IPS-18c (cell line): Measurements from ENCODE around the gene NIPBL.
"Not testable (repeated sequence)": the region's sequence is repeated elsewhere in the genome, so short reads cannot be mapped to it uniquely, and the experiment has no call there.

Experiments used
- H3K4me3 ChIP-seq: 2 replicates; pipeline ENCODE4 v1.7.0; 2013; ENCODE audit warnings: low read depth, mild to moderate bottlenecking, low read length, moderate library complexity; ENCODE audit not compliant: insufficient read depth
- H3K9me3 ChIP-seq: one replicate; pipeline ENCODE4 v1.6.1; 2013; ENCODE audit warnings: mild to moderate bottlenecking, low read length, moderate library complexity; ENCODE audit not compliant: control insufficient read depth, insufficient read depth

Gene NIPBL

GRCh38 chr5:37082977-37083376 lies 206.4 kb downstream of the NIPBL start:
- H3K9me3 ChIP-seq = not testable (repeated sequence)

GRCh38 chr5:37086026-37086425 lies 209.5 kb downstream of the NIPBL start:
- not testable (repeated sequence) for H3K4me3 ChIP-seq, H3K9me3 ChIP-seq

More at GRCh38 chr5:37082977-37083376, 206.4 kb downstream of the NIPBL start:
- not testable (repeated sequence) for H3K4me3 ChIP-seq

DNA sequence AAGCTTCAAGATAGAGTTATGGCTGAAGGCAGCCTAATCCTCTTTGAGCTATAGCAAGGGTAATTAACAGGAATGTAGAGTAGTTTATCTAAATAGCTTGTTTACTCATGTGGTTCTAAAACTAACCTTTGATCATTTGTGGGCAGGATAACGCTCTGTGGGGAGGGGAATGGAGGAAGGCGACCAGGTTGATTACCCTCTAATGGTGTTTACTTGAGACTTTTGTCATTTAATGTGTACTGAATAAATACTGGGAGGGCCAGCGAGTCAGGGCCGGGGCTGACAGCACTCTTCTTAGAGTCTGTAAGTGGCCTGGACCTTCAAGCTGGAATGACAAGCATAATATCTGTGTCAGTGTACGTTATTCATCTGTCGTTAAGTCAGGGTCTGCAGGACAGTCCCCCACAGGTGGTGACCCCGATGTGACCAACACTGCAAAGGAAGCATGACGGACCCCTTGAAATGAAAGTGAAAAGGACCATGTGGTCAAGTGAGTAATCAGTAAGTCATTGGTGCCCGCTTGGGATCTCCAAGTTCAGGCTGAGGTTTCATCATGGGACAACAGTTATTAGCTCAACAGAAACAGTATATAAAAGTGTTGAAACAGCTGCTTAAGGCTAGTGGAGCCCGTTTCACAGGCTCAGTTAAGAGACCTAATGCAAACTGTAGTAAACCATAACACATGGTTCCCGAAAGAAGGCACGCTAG lies 210.1 kb downstream of the NIPBL start:
- H3K9me3 ChIP-seq = no peaks in the 10 kb centered on the region
- H3K4me3 ChIP-seq = no peak overlapping the region

- Histone ChIP-seq H3K9me3 (no peaks in the 10 kb centered on the region), H3K4me3 (no peak overlapping the region)
Measured at GRCh38 chr5:37088009-37088408, 211.4 kb downstream of the NIPBL start.

- no peaks in the 10 kb centered on the region for H3K9me3 ChIP-seq
Measured at GRCh38 chr5:37090123-37090726, 213.7 kb downstream of the NIPBL start.

DNA sequence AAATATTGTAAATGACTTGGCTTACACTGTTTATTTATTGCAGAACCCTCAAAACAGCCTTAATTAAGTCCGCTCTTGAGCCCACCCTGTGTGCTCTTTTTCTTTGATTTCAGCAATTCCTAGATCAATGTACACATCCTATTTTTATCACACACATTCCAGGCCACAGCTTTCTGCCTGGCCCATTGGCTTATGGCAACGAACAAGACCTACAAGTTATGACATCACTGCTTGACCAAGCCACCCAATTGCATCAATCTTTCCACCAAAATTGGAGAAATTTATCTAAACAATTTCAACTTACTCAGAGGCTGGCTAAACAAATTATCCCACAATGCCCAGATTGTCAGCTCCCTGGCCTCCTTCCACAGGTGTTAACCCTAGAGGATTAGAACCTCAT lies 214.2 kb downstream of the NIPBL start:
- Histone ChIP-seq H3K9me3 (no peaks in the 10 kb centered on the region), H3K4me3 (no peak overlapping the region)

More at GRCh38 chr5:37090123-37090726, 213.7 kb downstream of the NIPBL start:
- H3K4me3 ChIP-seq = no peak overlapping the region

DNA sequence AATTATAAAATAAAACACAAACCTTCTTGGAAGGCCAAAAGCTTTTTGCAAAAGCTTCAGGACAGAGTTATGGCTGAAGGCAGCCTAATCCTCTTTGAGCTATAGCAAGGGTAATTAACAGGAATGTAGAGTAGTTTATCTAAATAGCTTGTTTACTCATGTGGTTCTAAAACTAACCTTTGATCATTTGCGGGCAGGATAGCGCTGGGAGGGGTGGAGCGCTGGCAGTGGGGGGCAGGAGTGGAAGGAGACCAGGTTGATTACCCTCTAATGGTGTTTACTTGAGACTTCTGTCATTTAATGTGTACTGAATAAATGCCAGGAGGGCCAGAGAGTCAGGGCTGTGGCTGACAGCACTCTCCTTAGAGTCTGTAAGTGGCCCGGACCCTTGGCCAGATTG lies 217.2 kb downstream of the NIPBL start:
- H3K9me3 ChIP-seq, H3K4me3 ChIP-seq: not testable (repeated sequence)

DNA sequence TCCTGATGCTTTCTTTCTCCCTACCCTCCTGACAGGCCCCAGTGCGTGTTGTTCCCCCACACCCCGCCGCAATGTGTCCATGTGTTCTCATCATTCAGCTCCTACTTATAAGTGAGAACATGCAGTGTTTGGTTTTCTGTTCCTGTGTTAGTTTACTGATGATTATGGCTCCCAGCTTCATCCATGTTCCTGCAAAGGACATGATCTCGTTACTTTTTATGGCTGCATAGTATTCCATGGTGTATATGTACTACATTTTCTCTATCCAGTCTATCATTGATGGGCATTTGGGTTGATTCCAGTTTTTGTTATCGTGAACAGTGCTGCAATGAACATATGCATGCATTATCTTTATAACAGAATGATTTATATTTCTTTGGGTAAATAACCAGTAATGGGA lies 222.7 kb downstream of the NIPBL start:
- H3K4me3 ChIP-seq, H3K9me3 ChIP-seq: not testable (repeated sequence)

DNA sequence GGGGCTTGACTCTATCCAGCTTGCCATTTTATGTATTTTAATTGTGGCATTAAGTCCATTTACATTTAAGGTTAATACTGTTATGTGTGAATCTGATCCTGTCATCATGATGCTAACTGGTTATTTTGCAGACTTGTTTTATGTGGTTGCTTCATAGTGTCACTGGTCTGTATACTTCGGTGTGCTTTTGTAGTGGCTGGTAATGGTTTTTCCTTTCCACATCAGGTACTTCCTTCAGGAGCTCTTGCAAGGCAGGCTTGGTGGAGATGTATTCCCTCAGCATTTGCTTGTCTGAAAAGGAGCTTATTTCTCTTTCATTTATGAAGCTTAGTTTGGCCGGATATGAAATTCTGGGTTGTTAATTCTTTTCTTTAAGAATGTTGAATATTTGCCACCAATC lies 226.7 kb downstream of the NIPBL start:
- peaks cover 5% of the 10 kb centered on the region for H3K9me3 ChIP-seq
- H3K4me3 ChIP-seq = no peak overlapping the region

GRCh38 chr5:37109338-37109737 lies 232.8 kb downstream of the NIPBL start:
- H3K4me3 ChIP-seq = no peak overlapping the region
- no peaks in the 10 kb centered on the region for H3K9me3 ChIP-seq

DNA sequence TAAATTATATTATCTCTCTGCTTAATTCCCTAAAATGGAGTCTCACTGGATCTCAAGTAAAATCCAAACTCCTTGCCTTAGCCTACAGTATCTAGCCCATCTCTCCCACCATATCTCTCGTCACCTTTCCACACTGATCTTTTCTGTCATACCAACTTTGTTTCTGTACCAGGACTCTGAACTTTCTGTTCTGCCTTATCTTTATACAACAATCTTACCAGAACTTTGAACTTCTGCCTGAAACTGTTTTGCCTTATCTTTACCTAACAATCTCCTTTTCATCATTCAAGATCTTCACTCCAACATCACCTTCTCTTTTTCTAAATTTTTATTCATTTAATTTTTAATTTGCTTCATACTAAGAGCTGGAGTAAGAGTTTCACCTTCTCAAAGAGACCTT lies 233.6 kb downstream of the NIPBL start:
- H3K9me3 ChIP-seq = no peaks in the 10 kb centered on the region

GRCh38 chr5:37111426-37112382 lies 235.1 kb downstream of the NIPBL start:
- H3K4me3 ChIP-seq = no peak overlapping the region
- H3K9me3 ChIP-seq = no peaks in the 10 kb centered on the region

More for the DNA sequence above, 233.6 kb downstream of the NIPBL start:
- H3K4me3 ChIP-seq = no peak overlapping the region

- Histone ChIP-seq H3K4me3 (no peak overlapping the region), H3K9me3 (no peaks in the 10 kb centered on the region)
Measured at GRCh38 chr5:37112383-37112991, 235.9 kb downstream of the NIPBL start.
